Omental fat pad (tissue), 4 donors: Measurements from ENCODE around the gene TBL3. TPM values are rescaled to one million over a fixed set of nuclear protein-coding genes. Genes with fewer than 3 reads are reported as not detected.
A peak's percentile ranks its signal among the peaks of the same experiment; 100 is the strongest.

Source experiments
- ATAC-seq: fragments of 150-250 bp; one replicate; pipeline ENCODE4 v1.9.1; 2016; ENCODE audit warnings: mild to moderate bottlenecking, moderate library complexity; ENCODE audit not compliant: low FRiP score
- DNase-seq: peaks from one replicate; pipeline ENCODE4 v3.0.0-alpha.2; 2019; ENCODE audit warnings: low spot score
- total RNA-seq, 4 donors: library from RNA; depleted of rRNA; stranded (reverse); fragments of >200 nt; gene quantifications; one replicate each; pipeline ENCODE4 v1.1.0, GENCODE V29; 2016
- TF ChIP-seq, protein P1 (sequence below), 3 donors: fragments of 450-650 bp; IDR thresholded peaks; one replicate each; pipeline ENCODE4 v1.5.1; 2016 to 2017; ENCODE audit warnings: antibody characterized with exemption in 3 of 3, mild to moderate bottlenecking in 3 of 3, moderate library complexity in 2 of 3

The TBL3 gene
- total RNA-seq, 4 donors from 2014 or later: 32.2 to 44.3 (median 34.3) TPM

- TF ChIP-seq, protein P1, sequence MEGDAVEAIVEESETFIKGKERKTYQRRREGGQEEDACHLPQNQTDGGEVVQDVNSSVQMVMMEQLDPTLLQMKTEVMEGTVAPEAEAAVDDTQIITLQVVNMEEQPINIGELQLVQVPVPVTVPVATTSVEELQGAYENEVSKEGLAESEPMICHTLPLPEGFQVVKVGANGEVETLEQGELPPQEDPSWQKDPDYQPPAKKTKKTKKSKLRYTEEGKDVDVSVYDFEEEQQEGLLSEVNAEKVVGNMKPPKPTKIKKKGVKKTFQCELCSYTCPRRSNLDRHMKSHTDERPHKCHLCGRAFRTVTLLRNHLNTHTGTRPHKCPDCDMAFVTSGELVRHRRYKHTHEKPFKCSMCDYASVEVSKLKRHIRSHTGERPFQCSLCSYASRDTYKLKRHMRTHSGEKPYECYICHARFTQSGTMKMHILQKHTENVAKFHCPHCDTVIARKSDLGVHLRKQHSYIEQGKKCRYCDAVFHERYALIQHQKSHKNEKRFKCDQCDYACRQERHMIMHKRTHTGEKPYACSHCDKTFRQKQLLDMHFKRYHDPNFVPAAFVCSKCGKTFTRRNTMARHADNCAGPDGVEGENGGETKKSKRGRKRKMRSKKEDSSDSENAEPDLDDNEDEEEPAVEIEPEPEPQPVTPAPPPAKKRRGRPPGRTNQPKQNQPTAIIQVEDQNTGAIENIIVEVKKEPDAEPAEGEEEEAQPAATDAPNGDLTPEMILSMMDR (IDR thresholded peaks at IDR 0.05): peak in 2 of 3 donors; percentile 98
- peak; percentile 97 for ATAC-seq
- DNase-seq: peak; percentile 75
Observed at GRCh38 chr16:1929578-1930337, 42.1 kb upstream of the TBL3 start.

DNA sequence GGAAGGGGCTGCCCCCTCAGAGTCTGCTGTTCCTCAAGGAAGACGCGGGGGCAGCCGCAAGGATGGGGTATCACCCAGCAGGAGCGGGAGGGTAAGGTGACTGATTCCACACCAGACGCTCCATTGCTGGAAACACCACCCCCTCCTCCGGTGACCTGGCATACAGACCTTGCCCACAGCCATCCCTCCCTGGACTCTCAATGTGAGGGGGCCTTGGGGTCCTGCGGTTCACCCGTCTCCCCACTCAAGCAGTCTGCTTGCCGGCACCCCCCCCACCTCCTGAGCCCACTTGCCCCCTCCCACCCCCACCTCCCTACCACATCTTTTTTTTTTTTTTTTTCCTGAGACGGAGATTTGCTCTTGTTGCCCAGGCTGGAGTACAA, 41.5 kb upstream of the TBL3 start:
- ATAC-seq: no peak
- no peak for DNase-seq
- TF ChIP-seq, protein P1 (IDR thresholded peaks at IDR 0.05): no peak

DNA sequence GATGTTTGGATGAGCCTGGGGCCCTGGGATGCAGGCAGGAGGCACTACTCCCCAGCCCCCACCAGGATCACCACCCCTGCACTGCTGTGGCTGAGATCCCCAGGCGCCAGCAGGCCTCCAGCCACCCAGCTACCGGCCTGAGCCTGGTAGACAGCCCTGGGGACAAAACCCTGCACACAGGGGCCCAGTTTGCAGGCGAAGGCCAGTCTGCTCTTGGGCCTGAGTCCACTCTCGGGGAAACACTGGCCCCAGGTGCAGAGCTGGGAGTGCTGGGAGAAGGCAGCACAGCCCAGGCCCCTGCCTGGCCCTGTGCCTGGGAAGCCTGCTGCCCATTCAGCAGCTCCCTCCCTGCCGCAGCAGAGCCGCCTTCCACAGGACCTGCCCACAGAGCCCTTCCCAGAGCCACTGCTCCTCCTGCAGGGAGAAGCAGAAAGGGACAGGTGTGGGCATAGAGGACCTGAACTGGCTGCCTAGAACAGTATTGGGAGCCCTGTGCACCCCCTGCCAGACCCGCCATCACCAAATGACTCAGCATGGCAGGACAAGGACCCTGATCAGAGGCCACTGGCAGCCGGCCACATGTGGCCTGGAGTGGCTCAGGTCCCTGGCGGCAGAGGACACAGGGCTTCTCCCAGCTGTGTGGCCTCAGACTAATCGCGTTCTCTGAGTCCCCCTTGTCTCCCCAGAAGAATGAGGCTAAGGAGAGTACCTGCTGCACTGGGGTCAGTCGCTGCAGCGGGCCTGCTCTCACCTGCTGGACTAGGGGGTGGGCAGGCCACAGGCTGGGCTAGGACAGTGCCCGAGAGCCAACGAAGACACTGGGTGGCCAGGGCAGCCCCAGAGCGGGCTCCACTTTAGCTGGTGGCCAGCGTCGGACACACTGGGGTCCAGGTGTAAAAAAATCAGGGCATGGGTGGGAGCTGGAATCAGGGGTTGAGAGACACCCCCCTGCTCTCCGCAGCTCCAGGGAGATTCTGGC, 39.5 kb upstream of the TBL3 start:
- no peak for DNase-seq
- no peak for ATAC-seq
- TF ChIP-seq, protein P1 (IDR thresholded peaks at IDR 0.05): no peak

- DNase-seq (no peak), ATAC-seq (no peak)
- TF ChIP-seq, protein P1 (IDR thresholded peaks at IDR 0.05): no peak
Observed at GRCh38 chr16:1933097-1933661, 38.7 kb upstream of the TBL3 start.

DNA sequence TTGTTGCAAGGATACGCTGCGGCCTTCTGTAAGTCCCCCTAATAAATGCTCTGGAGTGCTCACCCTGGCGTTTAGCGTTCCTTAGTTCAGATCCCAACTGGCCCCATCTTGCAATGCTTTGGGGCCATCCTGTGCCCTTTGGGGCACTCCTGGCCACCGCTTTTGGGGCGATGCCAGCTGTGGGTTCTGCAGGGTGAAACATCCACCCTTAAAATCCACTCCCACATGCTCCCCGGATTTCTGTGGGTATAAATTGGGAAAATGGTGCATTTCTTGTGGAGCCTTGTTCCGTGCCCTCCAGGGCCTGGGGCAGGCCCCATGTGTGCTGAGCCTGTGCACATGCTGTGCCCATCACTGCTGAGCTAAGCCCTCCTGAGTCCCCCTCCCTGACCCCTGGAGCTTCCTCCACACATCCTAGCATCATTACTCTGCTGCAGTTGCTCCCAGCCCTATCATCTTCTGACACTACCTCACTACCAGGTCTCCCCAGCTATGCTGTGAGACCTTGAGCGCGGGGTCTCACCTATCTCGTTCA, 34.8 kb upstream of the TBL3 start:
- TF ChIP-seq, protein P1 (IDR thresholded peaks at IDR 0.05): no peak
- no peak for ATAC-seq
- DNase-seq: no peak

GRCh38 chr16:1938316-1938715, 33.5 kb upstream of the TBL3 start:
- TF ChIP-seq, protein P1 (IDR thresholded peaks at IDR 0.05): no peak
- DNase-seq (no peak), ATAC-seq (no peak)
